Middle frontal gyrus (tissue), 1 donor: ENCODE measurements around the gene KLHL6.
"Not testable (repeated sequence)": the region's sequence is repeated elsewhere in the genome, so short reads cannot be mapped to it uniquely, and the experiment has no call there.

ENCODE experiments used
- DNase-seq: peaks from one replicate; pipeline ENCODE4 v3.0.0-alpha.2; 2015; ENCODE audit warnings: low spot score; ENCODE audit errors: extremely low spot score

Gene KLHL6

GRCh38 chr3:183448369-183449128, 107.0 kb downstream of the KLHL6 start:
- DNase-seq = no peak

GRCh38 chr3:183447206-183448001, 108.1 kb downstream of the KLHL6 start:
- peak; percentile 73 for DNase-seq

GRCh38 chr3:183446838-183447205, 108.7 kb downstream of the KLHL6 start:
- no peak for DNase-seq

- no peak for DNase-seq
Measured at GRCh38 chr3:183444748-183445147, 110.8 kb downstream of the KLHL6 start.

GRCh38 chr3:183443395-183444385, 111.8 kb downstream of the KLHL6 start:
- DNase-seq = no peak

- no peak for DNase-seq
Measured at GRCh38 chr3:183442994-183443393, 112.5 kb downstream of the KLHL6 start.

- DNase-seq = not testable (repeated sequence)
Measured at GRCh38 chr3:183440521-183440920, 115.0 kb downstream of the KLHL6 start.

- no peak for DNase-seq
Measured at GRCh38 chr3:183439515-183439914, 116.0 kb downstream of the KLHL6 start.

GRCh38 chr3:183438735-183439134, 116.8 kb downstream of the KLHL6 start:
- no peak for DNase-seq

GRCh38 chr3:183437666-183438564, 117.6 kb downstream of the KLHL6 start:
- DNase-seq = no peak
